IMR-90 (cell line): ENCODE results near the gene RRAGC.

Experiments used
- CEBPB ChIP-seq: IDR thresholded peaks from 2 replicates; pipeline ENCODE4 v1.6.1; 2012; ENCODE audit warnings: low read depth, low read length, improper control_type of control experiment
- CHD1 ChIP-seq: IDR thresholded peaks from 2 replicates; pipeline ENCODE4 v1.6.1; 2012; ENCODE audit warnings: low read depth, low read length, improper control_type of control experiment
- CTCF ChIP-seq: conservative IDR thresholded peaks from 2 replicates; pipeline ENCODE4 v1.5.1; 2012; ENCODE audit warnings: mild to moderate bottlenecking, low read depth, low read length, improper control_type of control experiment
- FOS ChIP-seq: fragments of 150-350 bp; IDR thresholded peaks from 2 replicates; pipeline ENCODE4 v1.6.1; 2016; ENCODE audit warnings: low read depth, low read length
- MAZ ChIP-seq: IDR thresholded peaks from 2 replicates; pipeline ENCODE4 v1.6.1; 2012; ENCODE audit warnings: low read depth, mild to moderate bottlenecking, low read length, improper control_type of control experiment, moderate library complexity, borderline replicate concordance
- MXI1 ChIP-seq: IDR thresholded peaks from 2 replicates; pipeline ENCODE4 v1.6.1; 2012; ENCODE audit warnings: low read depth, mild to moderate bottlenecking, low read length, moderate library complexity, borderline replicate concordance
- NFE2L2 ChIP-seq: fragments of 150-350 bp; IDR thresholded peaks from 2 replicates; pipeline ENCODE4 v1.6.1; 2016; ENCODE audit warnings: low read depth, mild to moderate bottlenecking, low read length
- POLR2A ChIP-seq: IDR thresholded peaks from 2 replicates; pipeline ENCODE4 v1.6.1; 2012; ENCODE audit warnings: mild to moderate bottlenecking, low read depth, low read length
- RAD21 ChIP-seq: IDR thresholded peaks from 2 replicates; pipeline ENCODE4 v1.6.1; 2012; ENCODE audit warnings: low read length, improper control_type of control experiment
- RCOR1 ChIP-seq: IDR thresholded peaks from 2 replicates; pipeline ENCODE4 v1.6.1; 2012; ENCODE audit warnings: mild to moderate bottlenecking, low read length, improper control_type of control experiment; ENCODE audit not compliant: insufficient replicate concordance
- SMC3 ChIP-seq: fragments of 150-350 bp; IDR thresholded peaks from 2 replicates; pipeline ENCODE4 v1.6.1; 2016; ENCODE audit warnings: low read depth, mild to moderate bottlenecking, antibody characterized with exemption, low read length, moderate library complexity
- USF2 ChIP-seq: fragments of 150-350 bp; IDR thresholded peaks from 2 replicates; pipeline ENCODE4 v1.6.1; 2017; ENCODE audit warnings: mild to moderate bottlenecking, antibody characterized with exemption, low read length, low read depth

GRCh38 chr1:38846210-38846609 is 13.4 kb downstream of the RRAGC start:
- TF ChIP-seq CTCF (no peak), MAZ (no peak), POLR2A (no peak), RAD21 (no peak), NFE2L2 (no peak), CHD1 (no peak), RCOR1 (no peak), SMC3 (no peak), USF2 (no peak), FOS (no peak), CEBPB (no peak), MXI1 (no peak)
